Measurements from ENCODE around the gene MLXIPL.

DNA sequence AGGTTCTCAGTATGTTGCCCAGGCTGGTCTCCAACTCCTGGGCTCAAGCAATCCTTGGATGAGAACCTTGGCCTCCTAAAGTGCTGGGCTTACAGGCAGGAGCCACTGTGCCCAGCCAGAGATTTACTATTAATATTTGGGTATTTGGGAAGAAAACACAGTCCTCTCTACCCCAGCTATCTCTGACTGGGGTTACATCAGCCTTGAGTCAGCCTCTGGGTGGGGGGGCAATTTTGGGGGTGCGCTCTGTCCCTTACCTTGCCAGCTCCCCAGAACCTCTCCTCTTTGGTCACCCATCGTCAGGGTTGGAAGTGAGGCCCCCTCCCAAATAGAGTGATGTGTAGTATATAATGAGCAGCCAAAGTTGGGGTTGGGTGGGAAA, 1.8 kb downstream of the MLXIPL start:
- TF ChIP-seq, protein P1, sequence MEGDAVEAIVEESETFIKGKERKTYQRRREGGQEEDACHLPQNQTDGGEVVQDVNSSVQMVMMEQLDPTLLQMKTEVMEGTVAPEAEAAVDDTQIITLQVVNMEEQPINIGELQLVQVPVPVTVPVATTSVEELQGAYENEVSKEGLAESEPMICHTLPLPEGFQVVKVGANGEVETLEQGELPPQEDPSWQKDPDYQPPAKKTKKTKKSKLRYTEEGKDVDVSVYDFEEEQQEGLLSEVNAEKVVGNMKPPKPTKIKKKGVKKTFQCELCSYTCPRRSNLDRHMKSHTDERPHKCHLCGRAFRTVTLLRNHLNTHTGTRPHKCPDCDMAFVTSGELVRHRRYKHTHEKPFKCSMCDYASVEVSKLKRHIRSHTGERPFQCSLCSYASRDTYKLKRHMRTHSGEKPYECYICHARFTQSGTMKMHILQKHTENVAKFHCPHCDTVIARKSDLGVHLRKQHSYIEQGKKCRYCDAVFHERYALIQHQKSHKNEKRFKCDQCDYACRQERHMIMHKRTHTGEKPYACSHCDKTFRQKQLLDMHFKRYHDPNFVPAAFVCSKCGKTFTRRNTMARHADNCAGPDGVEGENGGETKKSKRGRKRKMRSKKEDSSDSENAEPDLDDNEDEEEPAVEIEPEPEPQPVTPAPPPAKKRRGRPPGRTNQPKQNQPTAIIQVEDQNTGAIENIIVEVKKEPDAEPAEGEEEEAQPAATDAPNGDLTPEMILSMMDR (IDR thresholded peaks at IDR 0.05; ENCODE audit: poor library complexity, severe bottlenecking) = no peak
- TF ChIP-seq EP300 (conservative IDR thresholded peaks at IDR 0.05; ENCODE audit: poor library complexity, severe bottlenecking) (no peak), POLR2AphosphoS5 (IDR thresholded peaks at IDR 0.05) (no peak), EZH2 (IDR thresholded peaks at IDR 0.05; ENCODE audit: borderline replicate concordance, insufficient read depth, low read length, poor library complexity, severe bottlenecking) (no peak), TAF1 (IDR thresholded peaks at IDR 0.05; ENCODE audit: low read depth) (no peak), RAD21 (conservative IDR thresholded peaks at IDR 0.05) (no peak)
- TF ChIP-seq, protein P2, sequence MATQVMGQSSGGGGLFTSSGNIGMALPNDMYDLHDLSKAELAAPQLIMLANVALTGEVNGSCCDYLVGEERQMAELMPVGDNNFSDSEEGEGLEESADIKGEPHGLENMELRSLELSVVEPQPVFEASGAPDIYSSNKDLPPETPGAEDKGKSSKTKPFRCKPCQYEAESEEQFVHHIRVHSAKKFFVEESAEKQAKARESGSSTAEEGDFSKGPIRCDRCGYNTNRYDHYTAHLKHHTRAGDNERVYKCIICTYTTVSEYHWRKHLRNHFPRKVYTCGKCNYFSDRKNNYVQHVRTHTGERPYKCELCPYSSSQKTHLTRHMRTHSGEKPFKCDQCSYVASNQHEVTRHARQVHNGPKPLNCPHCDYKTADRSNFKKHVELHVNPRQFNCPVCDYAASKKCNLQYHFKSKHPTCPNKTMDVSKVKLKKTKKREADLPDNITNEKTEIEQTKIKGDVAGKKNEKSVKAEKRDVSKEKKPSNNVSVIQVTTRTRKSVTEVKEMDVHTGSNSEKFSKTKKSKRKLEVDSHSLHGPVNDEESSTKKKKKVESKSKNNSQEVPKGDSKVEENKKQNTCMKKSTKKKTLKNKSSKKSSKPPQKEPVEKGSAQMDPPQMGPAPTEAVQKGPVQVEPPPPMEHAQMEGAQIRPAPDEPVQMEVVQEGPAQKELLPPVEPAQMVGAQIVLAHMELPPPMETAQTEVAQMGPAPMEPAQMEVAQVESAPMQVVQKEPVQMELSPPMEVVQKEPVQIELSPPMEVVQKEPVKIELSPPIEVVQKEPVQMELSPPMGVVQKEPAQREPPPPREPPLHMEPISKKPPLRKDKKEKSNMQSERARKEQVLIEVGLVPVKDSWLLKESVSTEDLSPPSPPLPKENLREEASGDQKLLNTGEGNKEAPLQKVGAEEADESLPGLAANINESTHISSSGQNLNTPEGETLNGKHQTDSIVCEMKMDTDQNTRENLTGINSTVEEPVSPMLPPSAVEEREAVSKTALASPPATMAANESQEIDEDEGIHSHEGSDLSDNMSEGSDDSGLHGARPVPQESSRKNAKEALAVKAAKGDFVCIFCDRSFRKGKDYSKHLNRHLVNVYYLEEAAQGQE (IDR thresholded peaks at IDR 0.05; ENCODE audit: borderline replicate concordance) = no peak

Data from neural cell (in vitro differentiated cells).